ENCODE data around the gene OTOP3.

Gene OTOP3

DNA sequence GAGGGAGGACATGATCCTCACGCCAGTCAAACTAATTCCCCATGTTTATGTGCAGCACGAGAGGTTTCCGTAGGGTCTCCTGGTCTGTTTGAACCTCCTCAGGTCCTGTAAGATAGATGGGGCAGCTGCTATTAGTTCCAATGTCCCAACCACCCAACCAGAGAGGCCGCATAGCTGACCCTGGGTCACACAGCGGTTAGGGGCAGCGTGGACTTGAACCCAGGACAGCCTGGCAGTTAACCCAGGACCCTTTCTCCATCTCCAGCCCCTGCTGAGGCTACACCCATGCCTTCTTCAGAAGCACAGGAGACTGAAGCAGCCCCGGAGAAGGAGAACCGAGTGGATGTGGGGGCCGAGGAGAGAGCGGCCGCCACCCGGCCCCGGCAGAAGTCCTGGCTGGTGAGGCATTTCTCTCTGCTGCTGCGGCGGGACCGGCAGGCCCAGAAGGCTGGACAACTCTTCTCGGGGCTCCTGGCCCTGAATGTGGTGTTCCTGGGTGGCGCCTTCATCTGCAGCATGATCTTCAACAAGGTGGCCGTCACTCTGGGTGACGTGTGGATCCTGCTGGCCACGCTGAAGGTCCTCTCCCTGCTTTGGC is 5.5 kb downstream of the OTOP3 start:
- no peak for DNase-seq (ENCODE audit: low spot score)

DNA sequence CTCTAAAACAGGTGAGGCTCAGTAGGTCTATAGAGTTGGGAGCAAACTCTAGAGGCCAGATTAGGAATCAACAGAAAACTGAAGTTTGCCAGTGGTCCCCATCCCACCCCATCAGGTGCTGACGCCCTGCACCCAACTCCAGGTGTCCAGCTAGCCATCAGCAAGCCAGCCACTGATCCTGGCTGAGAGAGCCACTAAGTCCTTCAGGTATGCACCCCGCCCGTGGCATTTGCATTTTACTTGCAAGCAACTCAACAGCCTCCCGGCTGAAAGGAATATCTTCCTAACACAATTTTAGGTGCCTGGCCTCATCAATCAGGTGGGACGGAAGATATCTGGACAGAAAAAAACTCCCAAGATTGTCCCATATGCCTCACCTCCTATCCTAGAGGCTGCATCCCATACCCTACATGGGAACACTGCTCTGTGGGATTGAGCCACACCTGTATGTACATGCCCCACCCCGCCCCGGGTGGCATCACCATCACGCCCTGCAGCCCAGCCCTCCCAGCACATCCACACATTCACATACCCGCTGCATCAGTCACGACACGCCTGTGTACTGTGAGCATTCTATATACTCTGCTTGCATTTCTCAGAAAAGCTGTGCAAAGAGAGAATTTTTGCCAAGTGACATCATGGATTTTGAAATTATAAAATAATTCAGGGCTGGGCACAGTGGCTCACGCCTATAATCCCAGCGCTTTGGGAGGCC is 8.3 kb downstream of the OTOP3 start:
- DNase-seq (ENCODE audit: low spot score) = no peak

DNA sequence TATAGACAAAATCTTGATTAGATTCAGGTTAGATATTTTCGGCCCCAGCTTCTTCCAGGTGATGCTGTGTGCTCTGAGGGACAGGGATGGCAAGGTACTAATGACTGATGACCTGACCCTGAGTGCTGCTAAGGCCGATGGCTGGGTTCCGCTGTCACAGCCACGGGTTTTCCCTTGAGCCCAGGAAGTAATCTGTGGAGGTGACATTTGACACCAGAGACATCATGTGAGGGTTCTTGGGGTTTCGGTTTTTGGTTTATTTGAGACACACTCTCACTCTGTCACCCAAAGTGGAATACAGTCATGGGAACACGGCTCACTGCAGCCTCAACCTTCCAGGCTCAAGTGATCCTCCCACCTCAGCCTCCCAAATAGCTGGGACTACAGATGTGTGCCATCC is 9.8 kb downstream of the OTOP3 start:
- no peak for DNase-seq (ENCODE audit: low spot score)

DNA sequence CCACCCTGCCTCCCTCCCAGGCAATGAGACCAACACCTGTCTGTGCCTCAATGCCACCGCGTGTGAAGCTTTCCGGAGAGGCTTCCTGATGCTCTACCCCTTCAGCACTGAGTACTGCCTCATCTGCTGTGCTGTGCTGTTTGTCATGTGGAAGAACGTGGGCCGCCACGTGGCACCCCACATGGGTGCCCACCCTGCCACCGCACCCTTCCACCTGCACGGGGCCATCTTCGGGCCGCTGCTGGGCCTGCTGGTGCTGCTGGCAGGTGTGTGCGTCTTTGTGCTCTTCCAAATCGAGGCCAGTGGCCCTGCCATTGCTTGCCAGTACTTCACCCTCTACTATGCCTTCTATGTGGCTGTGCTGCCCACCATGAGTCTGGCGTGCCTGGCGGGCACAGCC is 10.9 kb downstream of the OTOP3 start:
- no peak for DNase-seq (ENCODE audit: low spot score)

DNA sequence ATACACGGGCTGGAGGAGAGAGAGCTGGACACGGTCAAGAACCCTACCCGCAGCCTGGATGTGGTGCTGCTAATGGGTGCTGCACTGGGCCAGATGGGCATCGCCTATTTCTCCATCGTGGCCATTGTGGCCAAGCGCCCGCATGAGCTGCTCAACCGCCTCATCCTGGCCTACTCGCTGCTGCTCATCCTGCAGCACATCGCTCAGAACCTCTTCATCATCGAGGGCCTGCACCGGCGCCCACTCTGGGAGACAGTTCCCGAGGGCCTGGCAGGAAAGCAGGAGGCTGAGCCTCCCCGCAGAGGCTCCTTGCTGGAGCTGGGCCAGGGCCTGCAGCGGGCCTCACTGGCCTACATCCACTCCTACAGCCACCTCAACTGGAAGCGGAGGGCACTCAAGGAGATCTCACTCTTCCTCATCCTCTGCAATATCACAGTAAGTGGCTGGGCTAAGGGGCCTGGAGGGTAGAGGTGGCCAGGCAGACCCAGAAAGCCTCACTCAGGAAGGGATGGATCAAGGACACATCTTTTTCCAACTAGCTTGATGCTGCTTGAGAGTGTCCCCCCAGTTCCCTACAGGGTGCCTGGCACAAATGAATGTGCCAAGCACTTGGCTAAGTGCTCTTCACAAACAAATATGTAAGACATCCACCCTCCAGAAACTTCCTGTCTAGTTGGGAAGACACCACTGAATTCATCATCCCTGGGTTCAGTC is 11.5 kb downstream of the OTOP3 start:
- no peak for DNase-seq (ENCODE audit: low spot score)

DNA sequence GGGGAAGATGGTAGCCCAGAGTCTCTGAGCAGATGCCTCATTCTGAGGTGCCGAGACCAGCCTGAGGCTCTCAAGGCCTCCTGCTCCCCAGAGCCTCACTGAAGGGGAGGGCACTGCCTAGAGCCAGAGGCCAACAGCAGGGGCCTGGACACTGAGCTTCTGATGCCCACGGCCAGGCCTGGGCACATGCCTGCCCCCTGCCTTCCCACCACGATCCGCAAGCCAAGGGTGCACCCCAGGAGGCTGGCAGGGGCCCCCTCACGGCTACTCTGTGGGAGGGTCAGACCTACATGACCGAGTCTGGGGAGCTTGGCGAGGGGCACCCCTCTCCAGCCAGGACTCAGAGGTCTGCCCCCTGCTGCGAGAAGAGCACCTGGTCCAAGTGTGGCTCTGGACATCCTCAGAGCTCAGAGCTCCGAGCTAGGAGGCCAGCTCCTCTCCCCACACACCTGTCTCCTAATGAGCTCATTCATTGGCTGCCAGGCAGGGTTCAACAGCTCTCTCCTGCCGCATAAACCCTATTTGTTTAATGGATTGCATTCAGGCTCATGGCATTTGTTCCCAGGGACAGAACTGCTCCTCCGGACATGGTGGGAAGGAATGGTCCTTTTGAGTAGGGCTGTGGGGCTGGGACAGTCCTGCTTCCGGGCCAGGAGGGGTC is 13.9 kb downstream of the OTOP3 start:
- DNase-seq (ENCODE audit: low spot score) = no peak

DNA sequence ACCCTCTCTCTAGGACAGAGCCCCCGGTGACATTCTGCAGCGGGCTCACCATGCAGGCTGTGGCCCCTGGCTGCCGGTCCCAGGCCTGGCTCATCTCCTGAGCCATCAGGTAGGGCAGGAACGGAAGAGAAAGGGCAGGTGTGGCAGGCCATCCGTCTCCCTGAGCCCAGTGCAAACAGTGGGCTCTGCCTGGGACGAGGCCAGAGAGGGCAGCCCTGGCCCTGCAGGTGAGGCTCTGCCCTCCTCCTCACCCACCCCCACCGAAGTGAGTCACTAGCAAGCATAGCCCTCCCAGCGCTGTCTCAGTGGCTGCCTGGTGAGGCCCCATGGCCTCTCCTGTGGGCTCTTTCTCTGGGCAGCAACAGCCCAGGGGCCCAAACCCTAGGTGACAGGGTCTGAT is 14.5 kb downstream of the OTOP3 start:
- no peak for DNase-seq (ENCODE audit: low spot score)

DNA sequence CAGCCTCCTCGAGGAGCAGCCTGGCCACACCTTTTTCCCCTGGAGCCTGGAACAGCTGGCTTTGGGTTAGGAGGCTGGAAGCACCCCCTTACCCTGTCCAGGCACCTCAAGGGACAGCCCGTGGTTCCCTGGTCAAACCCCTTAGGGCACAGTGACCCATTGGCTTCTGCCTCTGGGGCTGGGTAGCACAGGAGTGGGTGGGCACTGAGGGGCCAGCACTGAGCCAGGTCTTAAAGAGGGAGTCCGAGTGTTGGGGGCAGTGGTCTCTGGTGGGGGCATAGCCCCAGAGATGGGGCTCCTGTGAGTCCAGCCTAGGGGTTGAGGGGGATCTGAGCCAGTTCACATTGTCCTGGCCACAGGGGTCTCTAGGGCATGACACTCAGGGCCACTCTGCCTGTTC is 15.4 kb downstream of the OTOP3 start:
- DNase-seq (ENCODE audit: low spot score) = no peak

DNA sequence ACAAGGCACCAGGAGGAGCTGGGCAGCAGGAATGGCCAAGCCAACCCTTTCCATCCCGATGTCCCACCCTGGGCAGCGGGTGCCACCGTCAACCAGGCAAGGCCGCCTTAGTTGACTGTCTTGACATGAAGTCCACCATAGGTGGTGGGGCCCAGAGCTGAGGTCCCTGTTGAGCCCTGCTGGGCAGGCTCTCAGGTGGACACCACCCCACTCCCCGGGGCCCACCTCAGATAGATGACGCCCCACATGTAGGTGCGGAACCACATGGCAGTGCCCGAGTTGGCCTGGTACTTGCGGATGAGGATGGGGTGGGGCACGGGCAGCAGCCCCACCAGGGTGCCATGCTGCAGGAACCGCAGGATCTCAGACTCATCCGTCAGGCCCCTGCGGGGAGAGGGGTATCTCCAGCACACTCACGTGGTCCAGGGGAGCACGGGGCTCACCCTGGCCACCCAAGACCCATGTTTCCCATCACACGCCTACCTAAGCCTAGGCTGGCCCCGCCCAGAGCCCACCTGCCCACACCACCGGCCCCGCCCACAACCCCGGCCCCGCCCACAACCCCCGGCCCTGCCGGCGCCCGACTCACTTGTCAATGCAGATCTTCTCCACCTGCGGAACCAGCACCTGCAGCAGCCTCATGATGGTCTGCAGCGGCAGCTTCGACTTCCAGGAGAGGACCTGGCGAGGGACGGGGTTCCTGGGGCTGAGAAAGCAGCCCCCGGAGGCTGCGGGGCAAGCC is 16.2 kb downstream of the OTOP3 start:
- DNase-seq (ENCODE audit: low spot score) = no peak

DNA sequence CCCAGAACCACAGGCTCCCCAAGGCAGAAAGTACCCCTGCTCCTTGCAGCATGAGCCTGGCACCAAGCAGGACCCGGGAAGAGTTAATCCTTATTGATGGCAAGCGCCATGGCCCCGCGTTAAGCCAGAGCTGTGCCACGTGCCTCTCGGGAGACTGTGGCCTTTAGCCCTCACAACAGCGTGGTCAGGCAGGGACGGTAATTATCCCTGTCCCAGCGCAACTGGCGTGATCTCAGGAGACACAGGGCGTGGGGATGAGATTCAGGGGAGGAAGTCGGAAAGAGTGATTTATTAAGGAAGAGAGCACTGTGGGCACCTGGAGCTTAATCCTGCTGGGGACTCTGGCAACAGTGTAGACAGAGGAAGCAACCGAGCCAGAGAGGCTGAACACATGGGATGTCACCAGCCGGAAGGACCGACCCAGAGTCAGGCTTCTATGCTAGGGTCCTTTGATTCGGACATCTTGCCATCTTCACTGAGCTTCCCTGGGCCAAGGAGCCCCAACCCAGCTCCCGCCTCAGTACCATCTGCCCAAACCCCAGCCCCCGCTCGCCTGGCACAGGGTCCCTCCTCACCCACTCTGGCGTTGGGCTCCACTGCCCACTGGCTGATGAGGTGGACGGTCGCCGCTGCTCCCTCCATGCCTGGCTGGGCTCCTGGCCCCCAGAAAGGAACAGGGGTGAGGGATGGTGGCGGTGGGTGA is 16.9 kb downstream of the OTOP3 start:
- DNase-seq (ENCODE audit: low spot score) = no peak

DNA sequence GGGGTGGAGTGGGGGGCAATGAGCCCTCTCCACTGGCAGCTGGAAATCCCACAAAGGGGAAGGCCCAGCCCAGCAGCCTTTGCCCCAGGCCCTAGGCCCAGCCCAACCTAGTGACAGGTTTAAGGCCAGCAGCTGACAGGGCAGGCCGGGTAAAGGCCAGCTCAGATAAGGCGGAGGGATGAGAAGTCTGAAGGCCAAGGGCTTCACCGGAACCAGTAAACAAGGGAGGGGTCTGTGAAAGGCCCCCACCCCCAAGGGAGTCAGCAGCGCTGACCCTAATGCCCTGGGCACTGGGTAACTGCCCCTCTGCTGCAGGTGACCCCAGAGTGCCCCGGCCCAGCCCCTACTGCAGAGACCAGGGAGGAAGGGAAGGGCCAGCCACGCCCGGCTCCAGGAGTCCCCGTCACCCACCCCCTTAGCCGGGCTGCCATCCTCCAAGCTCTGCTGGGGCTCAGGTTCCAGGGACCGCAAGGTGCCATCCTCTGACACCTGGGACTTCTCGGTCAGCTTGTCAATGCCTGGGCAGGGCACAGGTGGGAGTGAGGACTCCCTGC is 17.5 kb downstream of the OTOP3 start:
- no peak for DNase-seq (ENCODE audit: low spot score)

DNA sequence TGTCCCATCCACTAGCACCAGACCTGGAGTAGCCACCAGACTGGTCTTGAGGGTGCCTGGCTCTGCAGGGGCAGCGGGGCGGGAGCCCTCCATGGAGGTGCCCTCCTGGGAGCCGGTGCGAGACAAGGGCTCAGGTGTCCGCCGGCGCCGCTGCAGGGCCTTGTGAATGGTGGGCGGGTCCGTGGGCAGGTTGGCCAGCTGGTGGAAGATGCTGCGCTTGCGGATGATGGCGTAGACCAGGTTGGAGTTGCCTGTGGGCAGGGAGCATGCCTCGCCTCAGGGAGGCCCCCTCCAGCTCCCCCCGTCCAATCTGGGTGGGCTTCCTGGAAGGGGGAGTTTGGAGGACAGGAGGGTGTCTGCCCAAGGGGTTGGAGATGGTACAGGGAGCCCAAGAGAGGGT is 18.4 kb downstream of the OTOP3 start:
- no peak for DNase-seq (ENCODE audit: low spot score)

DNA sequence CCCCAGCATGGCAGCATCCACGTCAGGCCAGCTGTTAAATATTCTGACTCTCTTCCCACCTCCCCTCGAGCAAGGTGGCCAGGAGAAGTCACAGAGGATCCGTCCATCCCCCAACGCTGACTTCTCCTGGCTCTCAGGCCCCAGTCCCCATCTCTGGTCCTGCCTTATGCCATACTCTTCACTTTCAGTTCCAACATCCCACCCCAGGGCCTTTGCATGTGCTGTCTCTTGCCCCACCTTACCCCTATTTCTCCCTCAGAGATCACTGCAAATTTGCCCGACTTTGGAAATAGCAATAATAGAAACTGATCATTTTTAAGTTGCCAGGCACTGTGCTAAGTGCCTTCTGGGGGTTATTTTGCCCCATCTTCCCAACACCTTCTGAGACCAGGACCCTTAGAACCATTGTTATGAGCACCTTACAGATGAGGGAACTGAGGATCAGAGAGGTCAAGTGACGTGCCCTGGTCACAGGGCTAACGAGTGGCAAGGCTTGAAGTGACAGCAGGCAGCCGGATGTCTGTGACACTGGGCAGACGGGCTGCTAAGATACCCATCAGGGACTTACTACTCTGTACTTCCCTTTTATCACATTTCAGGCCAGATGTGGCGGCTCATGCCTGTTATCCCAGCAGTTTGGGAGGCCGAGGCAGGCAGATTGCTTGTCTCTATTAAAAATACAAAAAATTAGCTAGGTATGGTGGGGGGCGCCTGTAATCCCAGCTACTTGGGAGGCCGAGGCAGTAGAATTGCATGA is 19.1 kb downstream of the OTOP3 start:
- DNase-seq (ENCODE audit: low spot score) = no peak

DNA sequence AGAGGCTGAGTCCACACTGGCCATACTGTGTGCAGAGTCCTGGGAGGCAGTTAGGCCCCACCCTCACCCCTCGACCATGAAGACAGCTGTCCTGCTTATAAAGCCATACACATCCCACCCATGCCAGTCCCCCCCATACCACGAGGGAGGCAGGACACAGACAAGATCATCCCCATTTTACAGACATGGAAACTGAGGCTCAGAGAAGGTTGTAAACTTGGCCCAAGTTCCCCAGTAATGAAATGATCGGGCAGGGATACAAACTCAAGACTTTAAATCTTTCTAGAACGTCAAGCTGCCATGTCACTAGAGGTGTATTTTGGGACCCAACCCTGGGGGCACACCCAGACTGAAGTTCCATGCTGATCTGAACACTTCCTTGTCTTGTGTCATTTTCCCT is 20.4 kb downstream of the OTOP3 start:
- DNase-seq (ENCODE audit: low spot score) = no peak

DNA sequence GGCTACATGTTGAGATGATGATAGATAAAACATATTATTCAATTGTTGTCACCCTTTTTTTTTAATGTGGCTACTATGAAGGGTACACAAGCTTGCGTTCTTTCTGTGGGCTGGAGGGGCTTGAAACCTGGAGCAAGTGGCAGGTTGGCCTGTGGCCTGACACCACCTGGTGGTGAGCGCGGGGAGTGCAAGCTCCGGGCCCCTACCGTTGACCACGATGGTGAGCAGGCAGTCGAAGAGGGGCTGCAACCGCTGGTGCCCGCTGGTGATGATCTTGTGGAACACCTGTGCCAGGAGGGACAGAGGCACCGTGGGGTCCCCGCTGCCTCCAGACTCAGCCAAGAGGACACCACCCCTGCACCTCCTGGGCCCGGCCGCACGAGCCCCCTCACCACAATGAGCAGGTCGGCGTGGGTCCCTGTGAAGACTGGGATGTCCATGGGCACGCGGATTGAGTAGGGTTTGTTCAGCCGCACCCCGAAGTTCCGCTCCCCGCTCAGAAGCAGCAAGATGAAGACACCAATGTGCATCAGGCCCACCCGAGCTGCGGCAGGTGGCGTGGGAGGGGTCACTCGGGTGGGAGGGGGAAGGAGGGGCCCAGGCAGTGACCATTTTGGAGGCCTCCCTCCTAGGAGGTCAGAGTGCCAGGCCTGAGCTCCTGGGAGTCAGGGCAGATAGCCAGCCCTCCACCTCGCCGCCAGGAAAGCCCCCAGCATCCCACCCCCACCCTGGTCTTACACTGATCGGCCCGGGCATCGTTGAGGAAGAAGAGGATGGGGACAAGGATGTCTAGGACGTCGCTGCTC is 22.4 kb downstream of the OTOP3 start:
- peak; percentile 90 for DNase-seq (ENCODE audit: low spot score)

DNA sequence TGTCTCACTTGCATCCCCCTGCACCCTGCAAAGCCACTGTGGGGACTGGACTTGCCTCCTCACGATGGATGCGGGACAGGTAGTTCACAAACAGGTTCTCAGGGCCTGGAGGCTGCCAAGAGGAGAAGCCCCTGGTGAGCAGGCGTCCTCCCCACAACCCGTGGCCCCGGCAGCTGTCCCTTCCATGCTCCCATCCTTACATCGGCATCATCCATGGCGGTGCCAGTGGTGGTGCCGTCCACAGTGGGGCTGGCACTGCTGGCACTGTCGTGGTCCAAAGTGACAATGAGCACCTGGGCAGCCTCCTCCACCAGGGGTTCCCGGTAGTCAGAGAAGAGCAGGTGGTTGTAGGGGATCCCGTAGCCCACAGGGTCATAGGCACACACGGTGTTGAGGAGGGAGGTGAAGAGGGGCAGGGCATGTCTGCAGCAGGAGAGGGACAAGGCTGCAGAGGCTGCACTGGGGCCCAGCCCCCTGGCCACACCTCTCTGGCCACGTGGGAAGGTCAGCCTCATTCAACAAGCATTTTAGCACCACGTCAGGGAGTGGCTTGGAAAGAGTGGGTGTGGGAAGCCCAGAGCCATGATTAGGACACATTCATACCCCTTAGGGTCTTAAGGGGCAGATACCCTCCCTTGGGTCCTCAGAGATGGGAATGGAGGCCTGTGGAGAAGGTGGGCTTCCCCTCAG is 24.3 kb downstream of the OTOP3 start:
- DNase-seq (ENCODE audit: low spot score) = peak; percentile 80

DNA sequence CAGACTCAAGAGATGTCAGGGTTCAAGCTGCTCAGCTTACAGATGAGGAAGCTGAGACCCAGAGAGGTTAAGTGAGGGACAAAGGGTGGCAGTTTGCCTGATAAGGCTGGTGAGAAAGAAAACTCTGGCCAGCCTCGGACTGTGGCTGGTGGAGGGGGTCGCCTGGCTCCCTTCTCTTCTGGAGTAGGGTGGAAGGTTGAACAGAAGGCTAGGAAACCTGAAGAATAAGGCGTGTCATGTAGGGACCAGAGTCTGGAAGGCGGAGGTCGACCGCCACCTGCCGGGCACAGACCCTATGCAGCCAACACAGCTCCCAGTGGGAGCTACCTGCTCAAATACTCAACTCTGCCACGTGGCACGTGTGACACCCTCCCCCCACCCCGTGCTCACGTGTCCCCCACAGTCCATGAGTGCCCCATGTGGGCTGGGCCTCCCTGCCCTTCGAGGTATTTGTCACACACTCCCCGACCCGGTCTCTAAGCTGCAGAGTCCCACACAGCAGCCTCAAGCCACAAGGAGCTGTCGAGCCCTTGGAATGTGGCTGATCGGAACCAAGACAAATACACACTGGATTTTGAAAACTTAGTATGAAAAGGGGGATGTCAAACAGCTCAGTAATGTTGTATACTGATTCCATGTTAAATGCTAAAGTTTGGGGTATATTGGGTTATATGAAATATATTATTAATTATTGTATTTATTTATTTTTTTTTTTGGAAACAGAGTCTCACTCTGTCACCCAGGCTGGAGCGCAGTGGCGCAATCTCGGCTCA is 25.1 kb downstream of the OTOP3 start:
- peak; percentile 59 for DNase-seq (ENCODE audit: low spot score)

DNA sequence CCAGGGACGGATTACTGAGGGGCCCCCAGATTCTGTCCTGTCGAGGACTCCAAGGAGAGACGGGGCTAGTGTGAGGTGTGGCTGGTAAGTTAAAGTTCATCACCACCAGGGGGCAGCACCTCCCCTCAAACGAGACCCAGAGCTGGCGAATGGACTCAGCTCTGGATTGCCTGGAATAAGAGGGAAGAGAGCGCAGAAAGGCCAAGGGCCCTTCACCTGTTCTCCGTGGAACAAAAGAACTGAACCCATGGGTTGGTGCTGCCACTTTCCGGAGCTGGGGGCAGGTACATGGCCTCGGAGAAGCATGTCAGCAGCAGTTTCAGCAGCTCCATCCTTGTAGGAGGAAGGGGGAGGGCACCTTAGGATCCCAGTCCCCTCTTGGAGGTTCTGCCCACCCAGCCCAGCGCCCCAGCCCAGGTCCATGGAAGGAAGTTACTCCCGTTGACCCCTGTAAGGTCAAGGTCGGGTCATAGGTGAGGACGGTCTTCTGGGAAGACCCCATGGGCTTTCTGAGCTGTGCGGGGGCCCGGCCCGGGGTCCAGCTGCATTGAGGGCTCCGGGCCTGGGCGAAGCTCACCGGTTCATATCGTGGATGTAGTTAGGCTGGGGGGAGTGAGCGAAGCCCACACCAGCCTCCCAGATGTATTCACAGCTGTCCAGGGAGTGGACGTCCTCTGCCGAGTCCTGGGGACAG is 26.1 kb downstream of the OTOP3 start:
- DNase-seq (ENCODE audit: low spot score) = peak; percentile 93
